GM18505 (cell line): ENCODE measurements around the gene TMEM209.
"Not testable (repeated sequence)": the region's sequence is repeated elsewhere in the genome, so short reads cannot be mapped to it uniquely, and the experiment has no call there.

Source experiments
- ATAC-seq: cut with Tn5 transposase; IDR thresholded peaks from one replicate; pipeline ENCODE4 v1.9.1; 2021; ENCODE audit not compliant: unreplicated experiment
- POLR2A ChIP-seq: IDR thresholded peaks from 4 replicates; pipeline ENCODE4 v1.6.1; 2011; ENCODE audit warnings: borderline replicate concordance; ENCODE audit not compliant: insufficient read depth, insufficient read length; ENCODE audit errors: extremely low read depth

The TMEM209 gene

GRCh38 chr7:130205084-130205947 is at the start of gene TMEM209:
TSS of gene TMEM209 (minus strand) at chr7:130205406. CDS start at chr7:130205375, 31 bp downstream.
- peak; percentile 96 for ATAC-seq
- TF ChIP-seq POLR2A = peak; percentile 97

DNA sequence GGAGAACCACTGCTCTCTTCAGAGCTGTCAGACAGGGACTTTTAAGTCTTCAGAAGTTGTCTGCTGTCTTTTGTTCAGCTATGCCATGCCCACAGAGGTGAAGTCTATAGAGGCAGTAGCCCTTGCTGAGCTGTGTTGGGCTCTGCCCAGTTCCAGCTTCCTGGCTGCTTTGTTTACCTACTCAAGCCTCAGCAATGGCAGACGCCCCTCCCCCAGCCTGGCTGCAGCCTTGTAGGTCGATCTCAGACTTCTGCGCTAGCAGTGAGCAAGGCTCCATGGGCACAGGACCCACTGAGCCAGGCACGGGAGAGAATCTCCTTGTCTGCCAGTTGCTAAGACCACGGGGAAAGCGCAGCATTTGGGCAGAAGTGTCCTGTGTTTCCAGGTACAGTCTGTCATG is 49.3 kb upstream of the TMEM209 start:
- ATAC-seq = no peak
- no peak for TF ChIP-seq POLR2A

GRCh38 chr7:130249626-130250025 is 44.4 kb upstream of the TMEM209 start:
- not testable (repeated sequence) for ATAC-seq

DNA sequence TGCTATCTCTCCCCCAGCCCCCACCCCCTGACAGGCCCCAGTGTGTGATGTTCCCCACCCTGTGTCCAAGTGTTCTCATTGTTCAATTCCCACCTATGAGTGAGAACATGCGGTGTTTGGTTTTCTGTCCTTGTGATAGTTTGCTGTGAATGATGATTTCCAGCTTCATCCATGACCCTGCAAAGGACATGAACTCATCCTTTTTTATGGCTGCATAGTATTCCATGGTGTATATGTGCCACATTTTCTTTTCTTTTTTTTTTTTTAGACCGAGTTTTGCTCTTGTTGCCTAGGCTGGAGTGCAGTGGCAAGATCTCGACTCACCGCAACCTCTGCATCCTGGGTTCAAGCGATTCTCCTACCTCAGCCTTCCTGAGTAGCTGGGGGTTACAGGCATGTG is 43.6 kb upstream of the TMEM209 start:
- ATAC-seq = not testable (repeated sequence)

DNA sequence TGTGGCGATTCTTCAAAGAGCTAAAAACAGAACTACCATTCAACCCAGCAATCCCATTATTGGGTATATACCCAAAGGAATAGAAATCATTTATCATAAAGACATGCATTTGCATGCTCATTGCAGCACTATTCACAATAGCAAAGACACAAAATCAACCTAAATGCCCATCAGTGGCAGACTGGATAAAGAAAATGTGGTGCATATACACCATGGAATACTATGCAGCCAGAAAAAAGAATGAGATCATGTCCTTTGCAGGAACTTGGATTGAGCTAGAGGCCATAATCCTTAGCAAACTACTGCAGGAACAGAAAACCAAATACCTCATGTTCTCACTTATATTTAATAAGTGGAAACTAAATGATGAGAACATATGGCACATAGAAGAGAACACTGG is 41.3 kb upstream of the TMEM209 start:
- not testable (repeated sequence) for ATAC-seq

DNA sequence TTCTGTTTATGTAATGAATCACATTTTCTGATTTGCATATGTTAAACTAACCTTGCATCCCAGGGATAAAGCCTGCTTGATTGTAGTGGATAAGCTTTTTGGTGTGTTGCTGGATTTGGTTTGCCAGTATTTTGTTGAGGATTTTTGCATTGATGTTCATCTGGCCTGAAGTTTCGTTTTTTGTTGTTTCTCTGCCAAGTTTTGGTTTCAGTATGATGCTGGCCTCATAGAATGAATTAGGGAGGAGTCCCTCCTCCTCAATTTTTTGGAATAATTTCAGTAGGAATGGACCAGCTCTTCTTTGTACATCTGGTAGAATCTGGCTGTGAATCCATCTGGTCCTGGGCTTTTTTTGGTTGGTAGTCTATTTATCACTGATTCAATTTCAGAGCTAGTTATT is 38.3 kb upstream of the TMEM209 start:
- not testable (repeated sequence) for ATAC-seq

DNA sequence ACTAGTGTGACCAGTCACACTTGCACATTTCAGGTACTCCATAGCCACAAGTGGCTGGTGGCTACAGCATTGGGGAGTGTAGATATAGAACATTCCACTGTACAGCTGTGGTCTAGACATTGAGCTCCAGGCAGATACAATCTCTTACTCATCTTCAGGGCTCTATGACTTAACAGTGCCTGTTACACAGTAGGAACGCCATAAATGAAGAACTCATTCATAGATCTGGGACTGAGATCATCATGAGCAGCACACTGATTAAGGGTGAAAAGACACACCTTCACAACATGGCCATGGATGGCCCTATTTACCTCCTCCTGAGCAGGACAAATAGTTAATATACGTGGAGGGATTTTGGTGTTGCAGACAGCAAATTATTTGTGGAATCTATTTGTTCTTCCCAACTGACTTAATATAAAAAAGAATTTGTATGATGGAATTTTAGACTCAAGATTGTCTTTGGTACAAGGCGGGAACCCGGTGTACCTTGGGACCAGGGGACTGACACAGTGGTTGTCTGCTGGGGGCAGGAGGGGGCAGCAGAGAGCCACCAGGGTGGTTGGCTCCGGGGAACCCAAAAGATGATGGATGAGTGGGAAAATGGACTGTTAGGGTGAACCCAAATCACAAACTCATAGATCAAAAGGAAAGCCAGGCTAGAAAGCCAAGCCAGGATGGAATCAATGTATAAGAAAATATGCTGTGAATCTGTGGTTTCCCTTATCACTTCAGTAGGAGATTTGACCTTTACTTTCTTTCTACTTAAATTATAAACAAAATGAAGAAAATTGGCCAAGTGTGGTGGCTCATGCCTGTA is 37.2 kb upstream of the TMEM209 start:
- no peak for ATAC-seq
- no peak for TF ChIP-seq POLR2A

GRCh38 chr7:130240240-130240639 is 35.0 kb upstream of the TMEM209 start:
- no peak for ATAC-seq
- no peak for TF ChIP-seq POLR2A

DNA sequence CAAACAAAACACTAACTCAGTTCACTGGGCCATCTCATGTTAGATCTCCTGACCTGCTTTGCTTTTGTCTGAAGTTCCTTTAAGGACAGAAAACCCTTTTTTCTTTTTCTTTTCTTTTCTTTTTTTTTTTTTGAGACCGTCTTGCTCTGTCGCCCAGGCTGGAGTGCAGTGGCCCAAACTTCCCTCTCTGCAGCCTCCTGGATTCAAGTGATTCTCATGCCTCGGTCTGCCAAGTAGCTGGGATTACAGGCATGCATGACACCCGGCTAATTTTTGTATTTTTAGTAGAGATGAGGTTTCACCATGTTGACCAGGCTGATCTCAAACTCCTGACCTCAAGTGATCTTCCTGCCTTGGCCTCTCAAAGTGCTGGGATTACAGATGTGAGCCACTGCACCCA is 31.2 kb upstream of the TMEM209 start:
- not testable (repeated sequence) for ATAC-seq

GRCh38 chr7:130234078-130234477 is 28.9 kb upstream of the TMEM209 start:
- no peak for ATAC-seq
- no peak for TF ChIP-seq POLR2A

DNA sequence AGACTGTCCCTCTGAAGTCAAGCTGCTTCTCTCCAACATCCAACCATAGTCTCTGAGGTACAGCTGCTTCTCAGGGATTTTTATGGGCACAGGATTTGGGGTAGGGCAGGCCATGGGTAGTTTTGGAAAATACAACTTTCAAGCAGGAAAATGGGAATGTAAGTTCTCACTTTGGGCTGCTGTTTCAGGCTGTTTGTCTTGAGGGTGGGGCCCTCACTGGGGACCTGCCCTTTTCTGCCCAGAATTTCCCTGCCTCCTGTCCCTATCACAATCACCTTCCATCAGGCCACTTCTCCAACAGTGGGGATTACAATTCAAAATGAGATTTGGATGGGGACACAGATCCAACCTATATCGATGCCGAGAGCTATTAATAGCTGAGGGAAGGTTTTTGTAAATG is 27.0 kb upstream of the TMEM209 start:
- ATAC-seq = no peak
- TF ChIP-seq POLR2A = no peak

GRCh38 chr7:130231792-130232191 is 26.6 kb upstream of the TMEM209 start:
- no peak for TF ChIP-seq POLR2A
- no peak for ATAC-seq

DNA sequence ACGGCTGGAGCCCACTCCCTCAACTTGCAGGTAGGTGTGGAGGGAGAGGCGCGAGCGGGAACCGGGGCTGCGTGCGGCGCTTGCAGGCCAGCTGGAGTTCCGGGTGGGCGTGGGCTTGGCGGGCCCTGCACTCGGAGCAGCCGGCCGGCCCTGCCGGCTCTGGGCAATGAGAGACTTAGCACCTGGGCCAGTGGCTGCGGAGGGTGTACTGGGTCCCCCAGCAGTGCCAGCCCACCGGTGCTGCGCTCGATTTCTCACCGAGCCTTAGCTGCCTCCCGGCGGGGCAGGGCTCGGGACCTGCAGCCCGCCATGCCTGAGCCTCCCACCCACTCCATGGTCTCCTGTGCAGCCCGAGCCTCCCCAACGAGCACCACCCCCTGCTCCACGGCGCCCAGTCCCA is 24.8 kb upstream of the TMEM209 start:
- not testable (repeated sequence) for ATAC-seq

GRCh38 chr7:130228840-130229502 is 23.8 kb upstream of the TMEM209 start:
- ATAC-seq = no peak
- no peak for TF ChIP-seq POLR2A
